HG03565 (cell line): ENCODE results near the gene ECHS1.
"Not testable (repeated sequence)": the region's sequence is repeated elsewhere in the genome, so short reads cannot be mapped to it uniquely, and the experiment has no call there.

ENCODE experiments used
- ATAC-seq: cut with Tn5 transposase; IDR thresholded peaks from one replicate; pipeline ENCODE4 v1.9.1; 2021; ENCODE audit warnings: mild to moderate bottlenecking, moderate library complexity; ENCODE audit not compliant: unreplicated experiment

ECHS1 gene

GRCh38 chr10:133379152-133379800 lies 6.1 kb upstream of the ECHS1 start, which contains the start of gene PAOX:
Gene PAOX, plus strand, starts transcription at chr10:133379262. Its CDS starts 55 bp downstream, at chr10:133379317.
- ATAC-seq = peak; percentile 37

GRCh38 chr10:133378251-133379096 lies 5.3 kb upstream of the ECHS1 start:
- no peak for ATAC-seq

- no peak for ATAC-seq
Observed at GRCh38 chr10:133377818-133378250, 4.7 kb upstream of the ECHS1 start.

GRCh38 chr10:133377025-133377817 lies 4.1 kb upstream of the ECHS1 start:
- ATAC-seq = no peak

GRCh38 chr10:133376183-133376582 lies 3.0 kb upstream of the ECHS1 start:
- not testable (repeated sequence) for ATAC-seq

- ATAC-seq = no peak
Observed at GRCh38 chr10:133375357-133376115, 2.4 kb upstream of the ECHS1 start.

- ATAC-seq = no peak
Observed at GRCh38 chr10:133372507-133372906, 647 bp downstream of the ECHS1 start.

- ATAC-seq = no peak
Observed at GRCh38 chr10:133370030-133370786, 2.9 kb downstream of the ECHS1 start.

GRCh38 chr10:133368153-133368552 lies 5.0 kb downstream of the ECHS1 start:
- ATAC-seq = no peak

- ATAC-seq = not testable (repeated sequence)
Observed at GRCh38 chr10:133367461-133367860, 5.7 kb downstream of the ECHS1 start.

- no peak for ATAC-seq
Observed at GRCh38 chr10:133366751-133367150, 6.4 kb downstream of the ECHS1 start.

- ATAC-seq = no peak
Observed at GRCh38 chr10:133366130-133366478, 7.0 kb downstream of the ECHS1 start.

GRCh38 chr10:133365461-133366129 lies 7.6 kb downstream of the ECHS1 start:
- no peak for ATAC-seq

GRCh38 chr10:133364645-133365431 lies 8.3 kb downstream of the ECHS1 start:
- ATAC-seq = no peak

- ATAC-seq = no peak
Observed at GRCh38 chr10:133362846-133363245, 10.3 kb downstream of the ECHS1 start.

GRCh38 chr10:133361773-133362441 lies 11.2 kb downstream of the ECHS1 start:
- ATAC-seq = no peak

- ATAC-seq = no peak
Observed at GRCh38 chr10:133361227-133361626, 11.9 kb downstream of the ECHS1 start.

- ATAC-seq = no peak
Observed at GRCh38 chr10:133359972-133360610, 13.1 kb downstream of the ECHS1 start.
